DMS53 treated with DMSO at 0.1 percent for 48 hours (cell line): Measurements from ENCODE around the gene TATDN2.

Source experiments
- DNase-seq: peaks from one replicate; lab custom pipeline; 2025; ENCODE audit not compliant: unreplicated experiment; lab: John Stamatoyannopoulos, UW

TATDN2 gene

DNA sequence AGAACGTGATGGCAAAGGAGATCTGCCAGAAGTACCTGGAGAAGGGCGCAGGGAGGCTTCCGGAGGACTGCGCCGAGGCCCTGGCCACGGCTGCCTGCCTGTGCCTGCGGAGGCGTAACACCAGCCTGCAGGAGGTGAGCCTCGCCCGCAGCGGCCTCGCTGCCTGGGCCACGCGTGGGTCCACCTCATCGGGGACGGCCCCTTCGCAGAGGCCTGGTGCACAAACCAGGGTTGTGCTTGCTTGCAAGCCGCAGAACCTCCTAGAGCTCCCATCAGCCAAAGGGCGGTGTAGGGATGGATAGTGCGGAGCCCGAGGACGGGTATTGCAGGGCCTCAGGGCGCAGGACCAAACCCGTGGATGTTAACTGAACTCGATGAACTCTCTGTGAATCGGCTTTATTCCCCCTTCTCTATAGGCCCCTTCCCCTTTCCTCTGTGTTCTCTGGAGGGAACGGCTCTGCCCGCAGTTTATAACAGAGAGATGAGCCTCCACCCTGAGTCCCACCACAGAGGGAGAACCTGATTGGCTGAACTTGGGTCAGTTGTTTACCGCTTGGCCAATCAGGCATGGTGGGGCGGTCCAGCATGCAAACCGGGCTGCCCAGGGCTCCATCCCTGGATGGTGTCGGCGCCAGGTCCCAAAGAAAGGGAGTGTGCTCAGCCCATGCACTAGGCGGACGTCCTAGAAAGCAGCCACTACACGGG lies 13.6 kb upstream of the TATDN2 start:
- DNase-seq: no peak

DNA sequence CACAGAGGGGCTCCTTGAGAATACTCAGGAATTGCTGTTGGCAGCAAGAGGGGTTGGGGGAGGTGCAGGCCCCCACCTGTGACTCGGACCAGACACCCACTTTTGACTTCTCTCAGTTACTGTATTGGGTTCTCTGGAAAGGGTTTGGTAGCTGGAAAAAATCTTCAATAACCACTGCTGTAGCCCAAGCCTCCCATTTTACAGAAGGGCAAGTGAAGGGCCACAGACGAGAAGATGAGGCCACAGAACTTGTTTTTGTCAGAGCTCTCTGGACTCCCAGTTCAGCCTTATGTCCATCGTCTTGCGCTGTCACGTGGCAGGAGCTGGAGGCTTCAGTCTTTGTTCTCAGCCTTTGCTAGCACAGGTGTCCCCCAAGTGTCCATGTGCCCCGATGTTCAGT lies 12.7 kb upstream of the TATDN2 start:
- DNase-seq: no peak

DNA sequence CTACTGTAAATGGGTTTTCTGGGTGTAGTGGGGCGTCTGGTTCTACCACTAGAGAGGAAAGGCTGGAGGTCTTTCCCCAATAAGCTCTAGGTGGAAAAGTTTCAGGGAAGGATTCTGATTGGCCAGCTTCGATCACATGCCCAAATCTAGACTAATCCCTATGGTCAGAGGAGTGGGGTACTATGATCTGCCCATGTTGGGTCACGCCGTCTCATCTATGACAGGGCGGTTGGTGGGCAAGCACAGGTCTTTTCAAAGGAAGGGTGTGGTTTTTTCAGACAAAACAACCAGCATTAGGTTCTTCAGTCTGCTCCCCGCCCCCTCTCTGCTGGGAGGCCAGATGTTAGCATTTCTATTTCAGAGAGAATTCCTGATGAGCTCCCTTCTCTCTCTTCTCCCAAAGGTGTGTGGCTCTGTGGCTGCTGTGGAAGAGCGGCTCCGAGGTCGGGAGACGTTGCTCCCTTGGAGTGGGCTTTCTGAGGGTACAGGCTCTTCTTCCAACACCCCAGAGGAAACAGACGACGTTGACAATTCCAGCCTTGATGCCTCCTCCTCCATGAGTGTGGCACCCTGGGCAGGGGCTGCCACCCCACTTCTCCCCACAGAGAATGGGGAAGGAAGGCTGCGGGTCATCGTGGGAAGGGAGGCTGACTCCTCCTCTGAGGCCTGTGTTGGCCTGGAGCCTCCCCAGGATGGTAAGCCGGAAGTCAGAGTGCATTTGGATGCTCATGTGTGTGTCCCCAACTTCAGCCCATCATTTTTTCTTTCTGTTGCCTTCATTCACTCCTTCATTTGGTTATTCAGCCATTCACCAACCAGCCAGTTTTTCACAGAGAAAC lies 9.7 kb upstream of the TATDN2 start:
- no peak for DNase-seq

DNA sequence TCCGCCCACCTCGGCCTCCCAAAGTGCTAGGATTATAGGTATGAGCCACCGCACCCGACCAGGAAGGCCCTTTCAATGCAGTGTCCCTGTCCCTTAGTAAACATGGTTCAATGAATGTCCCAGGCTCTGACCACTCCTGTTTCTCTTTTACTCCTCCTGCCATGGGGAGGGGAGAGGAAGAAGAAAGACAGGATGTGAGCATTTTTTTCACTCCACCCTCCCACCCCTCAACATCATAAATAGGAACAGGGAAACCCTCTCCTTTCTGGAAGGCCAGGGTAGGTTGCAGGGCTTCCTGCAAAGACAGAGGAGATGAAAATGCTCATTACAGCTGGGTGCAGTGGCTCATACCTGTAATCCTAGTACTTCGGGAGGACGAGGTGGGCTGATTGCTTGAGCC lies 7.5 kb upstream of the TATDN2 start:
- no peak for DNase-seq

DNA sequence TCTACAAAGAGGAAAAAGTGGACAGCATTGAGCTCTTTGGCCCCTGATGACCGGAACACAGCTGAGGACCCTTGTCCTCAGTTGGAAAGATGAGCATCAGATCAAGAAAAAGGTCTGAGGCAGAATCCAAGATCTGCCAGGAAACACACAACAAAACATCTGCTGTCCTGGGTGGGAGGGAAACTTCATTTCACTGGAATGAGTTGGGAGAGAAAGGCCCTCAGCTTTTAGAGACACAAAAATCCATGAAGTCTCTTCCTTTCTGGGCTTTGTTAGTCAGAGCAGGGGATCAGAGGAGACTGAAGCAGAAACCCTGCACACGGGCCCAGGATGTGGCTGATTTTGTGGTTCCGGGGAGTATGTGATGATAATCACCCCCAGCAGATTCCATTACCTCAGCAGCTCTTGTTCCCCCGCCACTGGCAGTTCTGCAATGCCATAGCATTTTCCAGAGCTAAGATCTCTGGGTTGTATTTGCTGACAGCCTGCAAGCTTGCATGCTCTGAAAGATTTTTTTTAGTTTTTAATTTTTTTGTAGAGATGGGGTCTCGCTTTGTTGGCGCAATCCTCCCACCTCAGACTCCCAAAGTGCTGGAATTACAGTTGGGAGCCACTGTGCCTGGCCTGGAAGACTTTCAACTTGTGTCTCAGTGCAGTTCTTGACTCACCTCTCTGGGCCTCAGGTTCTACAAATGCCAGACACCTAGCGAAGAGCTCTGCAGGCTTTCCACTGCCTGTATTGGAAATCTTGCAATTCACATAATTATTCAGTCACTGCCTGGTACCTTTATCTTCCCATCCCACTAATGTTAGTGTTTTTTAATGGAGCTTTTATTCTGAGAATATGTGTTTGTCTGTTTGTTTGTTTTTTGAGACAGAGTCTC lies 5.8 kb upstream of the TATDN2 start:
- no peak for DNase-seq

DNA sequence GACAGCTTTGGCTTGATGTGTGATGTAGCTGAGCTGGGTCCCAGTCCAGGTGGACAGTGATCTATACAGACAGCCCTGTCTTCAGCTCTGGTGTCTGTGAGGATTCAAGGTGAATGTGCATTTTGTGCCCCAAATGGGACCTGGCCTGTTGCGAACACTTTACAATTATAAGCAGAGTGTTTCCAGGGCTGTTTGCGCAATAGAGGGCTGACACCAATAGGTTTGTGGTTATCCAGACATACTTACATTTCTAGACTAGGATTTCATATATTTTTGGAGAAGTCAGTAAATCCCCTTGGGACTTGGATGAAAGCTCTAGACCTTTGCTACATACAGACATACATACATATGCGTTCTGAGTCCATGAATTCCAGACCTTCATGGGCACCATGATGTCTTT lies 4.2 kb upstream of the TATDN2 start:
- no peak for DNase-seq

DNA sequence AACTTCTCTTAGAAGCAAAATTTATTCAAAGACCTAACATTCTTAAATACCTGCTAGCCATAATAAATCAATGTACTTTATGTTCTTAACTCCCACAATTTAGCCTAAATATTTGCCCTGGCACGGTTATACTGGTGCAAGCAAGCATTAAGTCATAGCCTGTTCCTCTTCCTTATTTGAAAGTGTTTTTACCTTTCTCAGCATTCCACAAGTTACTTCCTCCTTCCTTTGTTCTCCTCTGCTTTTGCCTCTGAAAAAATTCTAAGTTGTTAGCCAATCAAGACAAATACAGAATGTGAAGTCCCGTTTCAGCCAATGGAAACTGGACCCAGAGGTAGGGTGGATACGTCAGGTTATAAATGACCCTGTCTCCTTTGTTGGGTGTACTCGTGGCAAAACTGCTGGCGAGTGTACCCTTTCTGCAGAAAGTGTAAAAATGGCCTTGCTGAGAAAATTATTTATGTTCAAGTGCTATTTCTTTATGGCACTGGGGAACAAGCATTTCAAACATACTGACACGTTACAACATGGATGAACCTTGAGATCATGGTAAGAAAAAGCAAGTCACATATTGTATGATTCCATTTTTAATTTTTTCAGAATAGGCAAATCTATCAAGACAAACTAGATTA lies 3.1 kb upstream of the TATDN2 start:
- DNase-seq: no peak

DNA sequence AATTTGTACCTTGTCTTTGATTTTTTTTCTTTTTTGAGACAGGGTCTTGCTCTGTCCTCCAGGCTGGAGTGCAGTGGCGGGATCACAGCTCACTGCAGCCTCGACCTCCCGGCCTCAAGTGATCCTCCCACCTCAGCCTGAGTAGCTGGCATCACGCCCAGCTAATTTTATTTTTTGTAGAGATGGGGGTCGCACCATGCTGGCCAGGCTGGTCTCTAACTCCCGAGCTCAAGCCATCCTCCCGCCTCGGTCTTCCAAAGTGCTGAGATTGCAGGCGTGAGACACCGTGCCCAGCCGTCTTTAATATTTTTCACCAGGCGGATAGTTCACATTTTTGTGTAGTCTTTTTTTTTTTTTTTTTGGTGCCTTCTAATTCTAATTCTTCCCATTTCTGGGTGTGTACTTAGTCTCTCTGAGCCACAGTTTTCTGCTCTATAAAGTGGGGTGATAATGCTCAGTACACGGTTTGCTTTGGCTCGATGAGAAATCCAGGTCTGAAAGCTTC lies 528 bp upstream of the TATDN2 start:
- DNase-seq: no peak

DNA sequence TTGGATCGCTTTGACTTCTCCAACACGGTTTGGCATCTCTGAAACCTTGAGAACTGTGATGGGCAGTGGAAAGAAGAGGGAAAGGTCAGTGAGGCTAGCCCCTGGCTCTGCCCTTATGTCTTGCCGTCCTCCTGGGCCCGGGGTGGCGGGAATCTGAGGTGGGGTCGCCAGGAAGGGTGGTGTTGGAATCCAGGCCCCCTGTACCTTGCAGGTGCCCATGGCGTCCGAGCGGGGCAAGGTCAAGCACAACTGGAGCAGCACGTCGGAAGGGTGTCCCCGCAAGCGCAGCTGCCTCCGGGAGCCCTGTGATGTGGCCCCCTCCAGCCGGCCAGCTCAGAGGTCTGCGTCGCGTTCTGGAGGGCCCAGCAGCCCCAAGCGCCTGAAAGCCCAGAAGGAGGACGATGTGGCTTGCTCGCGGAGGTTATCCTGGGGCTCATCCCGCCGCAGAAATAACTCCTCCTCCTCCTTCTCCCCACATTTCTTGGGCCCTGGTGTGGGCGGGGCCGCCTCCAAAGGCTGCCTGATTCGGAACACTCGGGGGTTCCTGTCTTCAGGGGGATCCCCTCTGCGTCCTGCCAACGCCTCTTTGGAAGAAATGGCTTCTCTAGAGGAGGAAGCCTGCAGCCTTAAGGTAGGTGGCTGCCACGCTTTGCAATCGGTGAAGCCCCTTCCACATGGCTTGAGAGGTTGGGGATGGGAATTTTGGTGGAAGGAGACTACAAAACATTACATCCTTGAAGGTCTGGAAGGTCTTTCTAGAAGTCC lies 907 bp downstream of the TATDN2 start:
- DNase-seq: no peak

DNA sequence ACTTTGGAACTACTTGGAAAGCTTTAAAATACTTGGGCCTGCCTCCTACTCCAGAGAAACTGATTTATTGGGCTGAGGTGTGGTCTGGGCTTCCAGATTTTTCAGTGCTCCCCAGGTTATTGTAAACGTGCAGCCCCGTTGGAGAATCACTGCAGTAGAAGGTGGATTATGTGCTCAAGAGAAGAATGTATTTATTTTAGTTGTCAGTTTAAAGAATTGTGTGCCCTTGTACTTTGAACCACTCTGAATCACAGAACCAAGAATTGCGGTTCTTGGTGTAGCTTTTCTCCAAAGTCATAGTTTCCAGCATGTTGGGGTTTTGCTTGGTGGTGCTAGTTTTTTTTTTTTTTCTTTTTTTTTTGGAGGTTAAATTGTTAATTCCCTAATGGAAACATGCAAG lies 1.6 kb downstream of the TATDN2 start:
- DNase-seq: no peak

DNA sequence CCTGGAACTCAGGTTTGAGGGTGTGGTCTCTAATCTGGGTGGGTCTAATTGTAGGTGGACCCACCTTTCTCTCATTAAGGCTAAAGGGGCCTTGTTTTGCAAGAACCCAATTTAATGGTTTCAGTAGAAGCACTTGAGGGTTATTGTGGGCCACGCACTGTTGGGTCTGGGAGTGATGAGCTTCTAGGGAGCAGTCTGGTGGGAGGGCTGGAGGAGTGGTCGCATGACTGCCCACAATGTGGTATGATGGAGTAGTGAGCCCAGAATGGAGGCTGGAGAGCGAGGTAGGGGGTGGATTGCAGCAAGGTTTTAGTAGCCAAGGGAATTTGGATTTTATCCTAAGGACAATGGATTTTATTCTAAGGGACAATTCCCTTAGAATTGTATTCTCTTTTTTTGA lies 2.7 kb downstream of the TATDN2 start:
- no peak for DNase-seq

DNA sequence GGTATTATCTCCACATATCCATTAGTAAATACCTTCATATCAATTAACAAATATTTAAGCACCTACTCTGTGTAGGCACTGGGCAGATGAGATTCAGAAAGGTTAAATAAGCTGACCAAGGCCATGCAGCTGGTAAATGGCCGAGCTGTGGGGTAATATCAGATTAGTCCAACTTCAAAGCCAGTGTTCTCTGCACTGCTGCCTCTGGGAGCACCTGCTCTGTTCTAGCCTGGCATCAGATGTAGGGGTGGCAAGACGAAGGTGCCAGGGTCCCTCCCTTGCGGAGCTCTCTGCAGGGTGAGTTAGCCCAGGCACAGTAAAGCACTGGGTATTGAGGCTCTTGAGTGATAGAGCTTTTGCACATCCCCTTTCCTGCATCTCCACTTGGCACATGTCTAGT lies 5.5 kb downstream of the TATDN2 start:
- DNase-seq: no peak

DNA sequence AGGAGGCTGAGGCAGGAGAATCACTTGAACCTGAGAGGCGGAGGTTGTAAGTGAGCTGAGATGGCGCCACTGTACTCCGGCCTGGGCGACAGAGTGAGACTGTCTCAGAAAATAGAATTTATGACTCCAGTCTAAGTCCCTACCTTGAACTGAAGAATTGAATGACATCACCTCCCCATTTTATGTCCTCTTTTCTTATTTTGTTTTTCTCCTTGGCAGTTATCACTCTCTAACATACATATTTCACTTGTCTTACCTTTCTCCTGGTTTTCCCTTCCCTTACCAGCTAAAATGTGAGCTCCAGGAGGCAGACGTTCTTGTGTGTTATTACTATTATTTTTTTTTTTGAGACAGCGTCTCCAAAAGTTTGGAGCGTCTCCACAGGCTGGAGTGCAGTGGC lies 7.6 kb downstream of the TATDN2 start:
- DNase-seq: no peak

DNA sequence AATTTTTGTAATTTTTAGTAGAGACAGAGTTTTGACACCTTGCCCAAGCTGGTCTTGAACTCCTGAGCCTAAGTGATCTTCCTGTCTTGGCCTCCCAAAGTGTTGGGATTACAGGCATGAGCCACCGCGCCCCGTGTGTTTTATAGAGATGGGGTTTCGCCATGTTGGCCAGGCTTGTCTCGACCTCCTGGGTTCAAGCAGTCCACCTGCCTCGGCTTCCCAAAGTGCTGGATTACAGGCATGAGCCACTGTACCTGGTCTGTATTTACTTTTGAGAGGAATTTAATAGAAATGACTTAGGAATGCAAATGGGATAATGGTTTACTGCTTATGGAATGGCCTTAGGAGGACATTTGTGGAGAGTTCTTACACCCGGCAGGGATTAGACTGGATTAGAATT lies 10.8 kb downstream of the TATDN2 start:
- no peak for DNase-seq

DNA sequence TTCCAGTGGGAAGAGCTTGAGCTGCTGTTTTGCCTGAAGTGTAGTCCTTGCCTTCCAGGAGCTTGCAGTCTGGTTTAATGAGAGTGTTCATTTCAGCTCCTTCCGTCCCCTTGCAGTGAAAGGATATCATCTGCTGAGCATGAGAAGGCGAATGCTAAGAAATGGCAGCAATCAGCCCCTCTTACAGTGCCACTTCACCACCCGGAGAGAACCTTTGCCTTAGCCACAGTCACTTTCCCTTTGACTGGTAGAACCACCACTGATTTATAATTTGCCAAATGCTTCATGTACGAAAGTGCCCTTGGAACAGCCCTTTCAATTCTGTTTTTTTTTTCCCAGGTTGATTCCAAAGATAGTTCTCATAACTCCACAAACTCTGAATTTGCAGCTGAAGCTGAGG lies 11.5 kb downstream of the TATDN2 start:
- DNase-seq: no peak

DNA sequence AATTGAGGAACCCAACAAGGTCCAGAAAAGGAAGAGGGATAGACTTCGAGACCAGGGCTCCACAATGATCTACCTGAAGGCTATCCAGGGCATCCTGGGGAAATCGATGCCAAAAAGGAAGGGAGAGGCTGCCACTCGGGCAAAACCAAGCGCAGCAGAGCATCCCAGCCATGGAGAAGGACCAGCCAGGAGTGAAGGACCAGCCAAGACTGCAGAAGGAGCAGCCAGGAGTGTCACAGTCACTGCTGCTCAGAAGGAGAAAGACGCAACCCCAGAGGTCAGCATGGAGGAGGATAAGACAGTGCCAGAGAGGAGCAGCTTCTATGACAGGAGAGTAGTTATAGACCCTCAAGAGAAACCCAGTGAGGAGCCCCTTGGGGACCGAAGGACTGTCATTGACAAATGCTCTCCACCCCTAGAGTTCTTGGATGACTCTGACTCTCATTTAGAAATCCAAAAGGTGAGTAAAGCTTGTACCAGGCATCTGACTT lies 12.0 kb downstream of the TATDN2 start:
- no peak for DNase-seq

DNA sequence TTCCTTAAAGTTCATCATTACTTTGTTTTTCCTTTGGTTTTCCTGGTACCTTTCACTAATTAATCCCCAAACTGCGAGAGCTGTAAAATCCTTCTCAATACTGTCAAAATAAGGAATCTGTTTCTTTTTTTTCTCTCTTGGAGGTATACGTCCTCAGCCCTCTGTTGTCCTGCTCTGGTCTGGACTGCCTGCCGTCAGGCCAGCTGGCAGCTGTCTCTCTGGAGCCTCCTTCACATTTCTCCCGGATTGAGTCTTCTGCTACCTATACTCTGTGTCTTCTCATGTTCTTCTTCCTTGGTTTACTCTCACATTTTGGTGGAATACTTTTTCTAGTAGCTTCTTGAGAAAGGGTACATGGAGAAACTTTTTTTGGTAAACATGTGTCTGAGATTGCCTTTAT lies 13.8 kb downstream of the TATDN2 start:
- no peak for DNase-seq

DNA sequence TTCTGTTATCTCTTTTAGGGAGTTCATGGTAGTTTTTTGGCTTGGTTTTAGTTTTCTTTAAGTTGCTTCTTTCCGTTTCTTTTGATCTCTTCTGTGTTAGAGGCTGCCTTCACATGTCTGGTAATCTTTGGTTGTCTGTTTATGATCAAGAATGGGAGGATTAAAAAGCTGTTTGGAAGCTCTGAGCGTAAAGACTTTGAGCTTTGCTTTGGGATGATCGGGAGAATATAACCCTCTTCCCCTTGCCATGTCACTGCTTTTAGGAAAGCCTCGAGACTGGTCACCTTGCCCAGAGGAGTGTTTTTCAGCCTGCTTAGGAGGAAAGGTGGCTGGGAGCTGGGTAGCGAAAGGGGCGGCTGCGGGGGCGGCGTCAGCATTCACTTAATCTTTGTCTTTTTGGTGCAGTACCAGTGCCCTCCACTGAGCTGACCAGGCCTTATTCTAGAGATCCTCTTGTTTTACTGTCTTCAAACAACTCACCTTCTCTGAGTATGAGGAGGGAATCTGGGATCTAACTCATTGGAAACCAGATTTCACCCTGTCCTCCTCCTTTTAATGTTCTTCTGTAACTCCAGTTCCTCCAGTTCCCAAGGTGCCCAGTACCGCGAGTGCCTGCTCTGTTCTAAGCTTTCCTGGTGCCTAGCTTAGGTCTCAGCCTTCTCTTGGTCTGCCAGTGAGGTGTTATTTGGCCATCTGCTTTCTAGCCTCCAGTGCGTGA lies 15.5 kb downstream of the TATDN2 start:
- no peak for DNase-seq

DNA sequence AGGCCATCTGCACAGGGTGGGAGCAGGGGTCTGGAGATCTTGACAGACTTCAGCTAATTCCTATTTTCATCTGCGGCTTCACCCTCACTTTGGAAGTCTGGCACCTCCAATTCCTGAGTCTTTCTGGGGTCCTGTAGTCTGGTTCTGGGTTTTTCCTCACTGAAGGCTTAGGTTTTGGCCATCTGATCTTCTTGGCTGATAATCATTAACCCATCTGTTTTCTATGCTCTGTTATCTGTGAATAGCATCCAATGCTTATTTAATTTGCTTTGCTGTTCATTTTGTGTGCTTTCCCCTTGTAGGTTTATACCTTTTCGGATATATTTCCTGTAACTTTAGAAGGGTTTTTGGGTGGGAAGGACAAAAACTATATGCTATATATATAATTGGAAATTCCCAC lies 17.6 kb downstream of the TATDN2 start:
- no peak for DNase-seq
